Activated CD8-positive, alpha-beta memory T cell treated with anti-CD3 and anti-CD28 coated beads, Interleukin-2, amount 50 U/mL, for 4 hours (primary cell): ENCODE data around the gene ALDH1A2.

Experiments used
- DNase-seq: peaks from one replicate; pipeline ENCODE4 v3.0.0-alpha.2; 2020

ALDH1A2 gene

DNA sequence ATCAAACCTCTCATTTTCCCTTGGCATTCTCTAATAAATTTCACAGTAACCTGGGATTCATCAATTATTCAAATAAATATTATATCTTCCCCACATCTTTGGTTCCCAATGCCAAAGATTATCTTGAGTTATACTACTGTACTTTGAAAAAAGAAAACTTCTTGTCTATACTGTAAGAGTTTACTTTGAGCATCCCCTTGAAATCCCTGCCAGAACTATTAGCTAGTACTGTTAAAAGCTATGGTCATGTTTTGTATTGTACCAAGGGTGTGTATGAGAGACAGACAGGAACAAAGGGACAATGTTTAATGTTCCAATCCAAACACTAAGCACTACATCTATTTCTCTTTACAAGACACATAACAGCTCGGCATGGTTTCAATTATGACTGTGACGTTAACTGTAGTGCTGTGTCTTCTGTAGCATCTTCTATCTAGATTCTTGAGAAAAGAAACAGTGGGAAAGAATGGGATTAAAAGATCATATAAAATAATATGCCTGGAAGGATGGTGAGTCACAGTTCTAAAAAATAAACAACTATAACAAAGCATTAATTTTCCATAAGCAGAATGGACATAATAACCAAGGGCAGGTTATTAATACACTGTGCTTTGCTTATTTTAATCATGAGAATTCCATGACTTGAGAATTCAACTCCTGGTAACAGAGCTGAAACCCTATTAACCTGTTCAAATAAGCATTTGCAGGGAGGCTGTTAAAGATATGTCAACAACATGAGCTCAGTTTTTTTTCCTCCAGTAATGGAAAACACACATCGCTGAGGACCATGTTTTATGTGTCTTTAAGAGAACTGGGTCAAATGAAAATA lies 71.1 kb downstream of the ALDH1A2 start:
- DNase-seq, result no peak

- no peak for DNase-seq
These were observed 71.9 kb downstream of the ALDH1A2 start for GRCh38 chr15:57993409-57994145.

DNA sequence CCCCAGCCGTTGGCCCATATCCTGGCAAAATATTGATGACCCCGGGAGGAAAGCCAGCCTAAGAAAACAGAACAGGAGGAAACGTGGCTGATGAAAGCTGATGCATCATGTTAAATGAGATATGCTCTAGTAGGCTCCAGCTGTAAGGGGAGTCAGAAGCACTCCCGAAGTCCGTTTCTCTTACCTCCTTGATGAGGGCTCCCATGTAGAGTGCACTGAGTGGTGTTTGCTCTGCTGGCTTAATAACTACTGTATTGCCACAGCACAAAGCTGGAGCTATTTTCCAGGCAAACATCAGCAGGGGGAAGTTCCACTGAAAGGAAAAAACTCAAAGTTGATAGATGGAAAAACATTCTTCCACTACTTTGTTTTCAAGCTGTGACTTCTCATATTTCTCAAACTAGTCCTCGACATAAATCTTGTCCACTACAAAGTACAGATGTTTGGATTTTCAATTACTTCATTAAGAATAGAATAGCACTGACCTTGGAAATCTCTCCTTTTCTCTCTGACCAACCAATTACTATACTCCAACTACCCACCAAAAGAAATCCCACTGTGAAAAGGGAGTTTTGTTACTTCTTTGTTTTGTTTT lies 72.7 kb downstream of the ALDH1A2 start:
- no peak for DNase-seq

DNA sequence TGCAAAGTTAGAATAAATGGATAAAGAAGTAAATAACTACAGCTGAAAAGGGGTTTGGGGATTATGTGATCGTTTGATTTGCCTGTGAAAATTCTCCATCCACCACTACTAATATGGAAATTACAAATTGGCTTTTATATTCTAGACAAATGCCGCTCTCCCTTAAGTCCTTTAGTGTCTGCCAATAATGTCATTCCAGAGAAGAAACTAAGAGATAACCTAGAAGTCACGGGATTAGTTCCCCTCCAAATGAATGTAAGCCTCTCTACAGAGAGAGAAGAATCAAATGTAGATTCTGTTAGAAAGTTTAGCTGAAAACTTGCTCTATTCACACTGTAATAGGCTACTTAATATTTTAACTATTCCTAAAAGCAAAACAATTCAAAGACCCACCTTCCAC lies 92.0 kb downstream of the ALDH1A2 start:
- DNase-seq, result no peak

- no peak for DNase-seq
These were observed 92.6 kb downstream of the ALDH1A2 start for GRCh38 chr15:57972864-57973263.

DNA sequence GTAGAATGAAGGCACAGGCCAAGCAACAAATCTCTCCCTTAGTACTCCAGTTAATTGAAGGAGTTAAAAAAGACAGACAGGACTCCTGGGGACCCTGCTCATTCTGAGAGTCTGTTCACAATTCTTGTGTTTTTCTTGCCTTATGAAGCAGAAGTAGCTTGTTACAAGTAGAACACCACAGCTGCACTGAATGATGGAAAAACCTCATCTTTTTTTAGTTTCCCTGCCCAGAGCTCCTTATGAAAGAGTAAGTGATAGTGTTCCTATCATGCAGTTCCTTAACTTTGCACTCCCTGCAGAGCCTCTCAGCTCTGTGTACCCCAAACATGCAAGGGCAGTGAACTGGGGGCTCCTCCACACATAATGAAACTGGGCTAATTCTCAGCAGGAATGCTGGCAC lies 95.5 kb downstream of the ALDH1A2 start:
- DNase-seq, result no peak

GRCh38 chr15:57969355-57969754 lies 96.2 kb downstream of the ALDH1A2 start:
- no peak for DNase-seq

GRCh38 chr15:57962887-57963286 lies 102.6 kb downstream of the ALDH1A2 start:
- DNase-seq, result no peak

DNA sequence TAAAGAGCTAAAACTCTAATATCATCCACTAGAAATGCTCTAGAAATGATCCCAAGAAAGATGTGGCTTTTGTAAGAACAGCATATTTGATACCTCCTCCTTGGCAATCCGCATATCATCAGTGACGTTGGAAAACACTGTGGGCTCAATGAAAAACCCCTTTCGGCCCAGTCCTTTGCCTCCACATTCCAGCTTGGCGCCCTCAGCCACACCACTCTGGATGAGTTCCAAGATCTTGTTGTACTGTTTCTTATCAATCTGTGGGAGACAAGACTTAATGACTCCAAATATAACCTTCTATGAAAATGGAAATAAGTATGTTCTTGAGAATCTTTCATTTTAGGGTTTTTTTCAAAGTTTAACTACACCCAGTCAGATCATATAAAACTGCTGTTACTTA lies 103.6 kb downstream of the ALDH1A2 start:
- no peak for DNase-seq

DNA sequence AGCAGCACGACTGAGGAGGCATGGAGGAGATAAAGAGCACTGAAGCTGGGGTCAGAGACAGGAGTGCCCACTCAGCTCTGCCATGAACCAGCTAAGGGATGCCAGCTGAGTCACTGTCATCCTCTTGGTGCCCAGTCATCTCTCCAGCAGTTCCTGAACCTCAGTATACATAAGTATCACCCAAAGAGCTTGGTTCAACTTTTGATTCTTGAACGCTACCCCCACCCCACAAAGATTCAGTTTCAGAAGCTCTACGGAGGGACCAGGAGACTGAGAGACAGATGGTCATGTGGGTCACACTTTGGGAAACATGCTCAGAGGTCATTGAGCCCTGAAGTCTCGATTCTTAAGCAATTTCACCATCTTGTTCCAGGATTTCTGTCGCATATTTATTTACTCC lies 108.4 kb downstream of the ALDH1A2 start:
- no peak for DNase-seq

- no peak for DNase-seq
These were observed 111.6 kb downstream of the ALDH1A2 start for GRCh38 chr15:57953874-57954273.

- no peak for DNase-seq
These were observed 114.1 kb downstream of the ALDH1A2 start for GRCh38 chr15:57951328-57951932.

GRCh38 chr15:57950381-57950946 lies 115.0 kb downstream of the ALDH1A2 start:
- no peak for DNase-seq

- no peak for DNase-seq
These were observed 116.1 kb downstream of the ALDH1A2 start for GRCh38 chr15:57949374-57949943.

- no peak for DNase-seq
These were observed 116.9 kb downstream of the ALDH1A2 start for GRCh38 chr15:57948351-57949289.

DNA sequence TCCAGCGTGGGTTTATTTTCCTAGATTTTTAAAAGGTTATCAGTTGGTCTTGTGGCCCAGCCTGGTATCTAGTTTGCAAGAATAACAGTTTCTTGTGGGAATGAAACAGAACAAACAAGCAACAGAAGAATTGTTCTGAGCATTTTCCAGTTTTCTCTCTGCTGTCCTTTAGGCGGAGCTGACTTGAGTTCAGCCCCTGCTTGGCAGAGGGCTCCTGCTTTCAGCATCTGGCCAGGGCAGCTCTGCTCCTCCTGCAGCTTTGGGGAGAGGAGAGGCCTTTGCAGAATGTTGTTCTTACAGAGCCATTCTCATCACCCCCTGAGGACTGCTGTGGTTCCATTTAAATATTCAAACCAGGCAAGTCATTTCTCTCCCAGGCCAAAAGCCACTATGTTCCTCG lies 117.7 kb downstream of the ALDH1A2 start:
- no peak for DNase-seq

- no peak for DNase-seq
These were observed 118.2 kb downstream of the ALDH1A2 start for GRCh38 chr15:57947282-57947681.

DNA sequence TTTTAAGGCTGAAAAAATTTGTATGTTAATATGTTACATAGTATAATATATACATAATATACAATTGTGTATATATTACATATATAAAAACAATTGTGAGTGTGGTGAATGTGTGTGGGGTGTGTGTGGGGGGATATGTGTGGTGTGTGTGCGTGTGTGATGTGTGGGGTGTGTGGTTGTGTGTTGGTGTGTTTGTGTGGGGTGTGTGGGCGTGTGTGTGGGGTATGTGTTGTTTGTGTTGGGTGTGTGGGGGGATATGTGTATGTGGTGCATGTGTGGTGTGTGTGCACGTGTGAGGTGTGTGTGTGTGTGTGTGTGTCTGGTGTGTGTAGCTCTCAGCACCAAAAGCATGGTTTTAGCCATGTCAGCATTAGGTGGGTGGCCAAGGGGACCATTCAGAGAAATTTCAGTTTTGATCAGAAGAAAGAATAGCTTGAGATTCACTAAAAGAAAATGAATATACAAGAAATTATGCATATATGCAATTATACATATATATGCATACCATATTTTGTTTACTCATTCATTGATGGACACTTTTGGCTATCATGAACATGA lies 118.9 kb downstream of the ALDH1A2 start:
- no peak for DNase-seq

GRCh38 chr15:57945616-57946015 lies 119.9 kb downstream of the ALDH1A2 start:
- no peak for DNase-seq

DNA sequence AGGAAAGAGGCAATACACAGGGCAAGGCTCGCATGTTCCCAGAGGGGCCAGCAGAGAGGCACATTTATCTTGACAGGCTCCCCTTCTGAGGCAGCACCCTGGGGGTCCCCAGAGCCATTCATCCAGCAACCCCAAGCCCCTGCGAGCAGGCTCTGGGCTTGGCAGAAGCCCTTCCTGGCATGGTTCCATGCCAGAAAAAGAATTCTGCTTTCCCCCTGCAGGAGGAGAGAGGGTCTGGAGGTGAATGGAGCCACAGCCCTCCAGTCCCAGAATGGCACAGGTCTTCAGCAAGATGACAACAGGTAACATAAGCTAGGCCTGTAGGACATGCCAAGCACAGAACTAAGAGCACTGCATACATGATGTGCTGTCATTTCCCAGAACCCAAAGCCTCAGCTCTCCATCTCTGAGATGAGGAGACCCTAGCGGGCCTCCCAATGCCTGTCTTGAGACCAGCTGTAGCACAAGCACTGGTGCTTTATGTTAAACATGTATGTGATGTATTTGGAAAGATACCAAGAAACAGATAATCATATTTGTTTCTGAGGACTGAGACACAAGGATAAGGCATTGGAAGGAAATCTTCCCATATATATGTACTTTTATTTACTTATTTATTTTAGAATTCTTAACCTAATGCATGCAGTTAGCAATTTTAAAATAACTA lies 121.6 kb downstream of the ALDH1A2 start:
- no peak for DNase-seq

DNA sequence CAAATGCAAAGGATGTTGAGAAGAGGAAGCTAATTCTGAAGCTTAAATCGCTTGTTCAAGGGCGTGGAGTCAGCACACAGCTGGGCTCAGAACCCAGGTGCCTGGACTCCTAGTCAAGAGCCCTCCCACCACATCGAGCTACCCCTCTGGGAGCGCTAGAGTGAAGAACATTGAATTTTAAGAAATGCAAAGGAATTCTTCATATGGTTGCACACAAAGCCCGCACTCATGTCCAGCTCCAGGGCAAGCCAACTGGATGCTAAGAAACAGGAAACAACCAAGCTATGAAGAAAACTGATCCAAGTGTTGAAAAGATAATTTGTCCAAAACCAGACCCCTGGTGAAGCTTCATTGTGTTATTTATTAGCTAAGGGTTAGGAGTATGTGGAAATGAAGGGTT lies 122.3 kb downstream of the ALDH1A2 start:
- DNase-seq, result no peak
